ENCODE measurements around the gene SMYD3. TPM values are rescaled to one million over a fixed set of nuclear protein-coding genes. Genes with fewer than 3 reads are reported as not detected.

Gene SMYD3
- total RNA-seq, 1 donor from 2014 or later, result 23.9 TPM

DNA sequence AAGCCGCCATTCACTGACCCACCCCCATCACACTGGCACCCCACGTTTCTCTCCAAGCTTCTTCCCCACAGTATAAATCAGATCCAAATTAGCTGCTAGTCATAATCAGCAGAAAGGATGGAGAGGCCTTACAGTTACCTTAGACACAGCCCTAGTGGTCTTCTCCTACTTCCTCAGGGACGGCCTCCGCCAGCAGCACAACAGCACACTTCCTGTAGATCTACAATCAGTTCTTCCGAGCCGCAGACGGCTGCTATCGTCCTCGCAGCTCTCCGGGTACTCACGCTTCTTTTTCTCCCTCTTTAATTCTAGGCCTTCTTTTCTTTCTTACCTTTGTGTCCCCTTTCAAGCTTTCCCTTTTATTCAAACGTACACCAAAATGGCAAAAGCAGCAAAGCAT, 313.5 kb downstream of the SMYD3 start:
- no peaks in the 10 kb centered on the region for H3K36me3 Mint-ChIP-seq (ENCODE audit: low read depth)
- no peak for DNase-seq

DNA sequence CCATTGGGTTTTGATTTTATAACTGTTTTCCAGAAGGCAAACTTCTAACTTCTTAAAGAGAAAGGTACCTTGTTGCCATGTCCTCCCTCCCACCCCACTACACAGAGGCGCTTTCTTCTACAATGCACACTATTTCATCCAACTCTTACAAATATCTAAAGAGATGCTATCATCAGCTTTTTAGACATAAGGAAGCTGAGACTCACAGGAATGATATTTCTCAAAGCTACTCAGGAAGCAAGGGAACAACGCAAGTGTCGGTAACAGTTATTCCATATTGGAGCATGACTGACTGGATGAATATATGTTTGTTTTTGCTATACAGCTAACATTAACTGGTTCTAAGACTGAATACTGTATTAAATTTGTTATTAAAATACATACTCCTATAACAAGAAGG, 318.0 kb downstream of the SMYD3 start:
- H3K27me3 Mint-ChIP-seq, result no peaks in the 10 kb centered on the region
- DNase-seq, result no peak
- intact Hi-C loops (cut with micrococcal nuclease), result no loop called here
- H3K9me3 Mint-ChIP-seq, result no peaks in the 10 kb centered on the region
- no peak overlapping the region for H3K27ac Mint-ChIP-seq
- no peaks in the 10 kb centered on the region for H3K4me1 Mint-ChIP-seq
- no peaks in the 10 kb centered on the region for H3K36me3 Mint-ChIP-seq (ENCODE audit: low read depth)
- no peak overlapping the region for H3K4me3 Mint-ChIP-seq

More for the DNA sequence above, 313.5 kb downstream of the SMYD3 start:
- intact Hi-C loops (cut with micrococcal nuclease), result no loop called here
- Mint-ChIP-seq H3K27ac (no peak overlapping the region), H3K4me1 (no peaks in the 10 kb centered on the region), H3K27me3 (no peaks in the 10 kb centered on the region), H3K4me3 (no peak overlapping the region), H3K9me3 (no peaks in the 10 kb centered on the region)

DNA sequence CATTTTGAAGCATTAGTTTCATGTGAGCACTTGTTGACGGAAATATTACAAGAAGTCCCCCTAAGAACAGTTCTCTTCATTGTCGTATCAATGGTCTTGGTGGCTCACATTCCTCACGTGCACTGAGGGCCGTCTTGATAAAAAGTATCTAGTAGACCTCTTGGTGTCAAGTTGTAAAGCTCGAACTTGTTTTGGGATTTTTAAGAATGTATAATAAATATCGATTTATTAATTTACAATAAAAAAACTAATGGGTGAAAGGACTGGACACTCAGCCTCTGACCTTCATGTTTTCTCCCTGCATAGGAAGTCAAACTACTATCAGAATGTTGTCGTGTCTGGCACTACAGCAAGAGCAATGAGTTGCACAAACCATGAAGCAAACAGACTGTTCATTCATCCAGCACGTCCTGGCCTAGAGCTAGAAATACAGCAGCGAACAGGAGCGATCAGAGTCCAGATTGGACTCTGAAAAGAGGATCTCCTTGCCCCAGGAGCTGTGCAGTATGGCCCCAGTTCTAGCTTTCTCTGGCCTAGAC, 319.2 kb downstream of the SMYD3 start:
- Mint-ChIP-seq H3K36me3 (ENCODE audit: low read depth) (no peaks in the 10 kb centered on the region), H3K9me3 (no peaks in the 10 kb centered on the region), H3K27ac (no peak overlapping the region), H3K4me3 (no peak overlapping the region), H3K27me3 (no peaks in the 10 kb centered on the region), H3K4me1 (no peaks in the 10 kb centered on the region)
- DNase-seq, result no peak
- intact Hi-C loops (cut with micrococcal nuclease), result no loop called here

DNA sequence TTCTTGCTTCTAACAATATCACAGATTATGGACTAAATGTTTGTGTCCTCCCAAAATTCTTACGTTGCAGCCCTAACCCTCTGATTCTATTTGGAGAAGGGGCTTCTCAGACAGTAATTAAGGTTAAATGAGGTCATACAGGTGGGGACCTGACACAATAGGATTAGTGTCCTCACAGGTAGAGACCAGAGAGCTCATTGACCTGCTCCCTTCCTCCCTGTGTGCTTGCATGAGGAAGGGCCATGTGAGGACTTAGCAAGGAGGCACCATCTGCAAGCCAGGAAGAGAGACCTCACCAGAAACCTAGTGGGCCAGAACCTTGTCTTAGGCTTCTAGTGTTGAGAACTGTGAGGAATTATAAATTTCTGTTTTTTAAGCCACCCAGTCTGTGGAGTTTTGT, 322.6 kb downstream of the SMYD3 start:
- DNase-seq, result no peak
- Mint-ChIP-seq H3K4me3 (no peak overlapping the region), H3K27me3 (no peaks in the 10 kb centered on the region), H3K9me3 (no peaks in the 10 kb centered on the region), H3K27ac (no peak overlapping the region), H3K4me1 (no peaks in the 10 kb centered on the region), H3K36me3 (ENCODE audit: low read depth) (peaks cover 1% of the 10 kb centered on the region)
- intact Hi-C loops (cut with micrococcal nuclease), result no loop called here

DNA sequence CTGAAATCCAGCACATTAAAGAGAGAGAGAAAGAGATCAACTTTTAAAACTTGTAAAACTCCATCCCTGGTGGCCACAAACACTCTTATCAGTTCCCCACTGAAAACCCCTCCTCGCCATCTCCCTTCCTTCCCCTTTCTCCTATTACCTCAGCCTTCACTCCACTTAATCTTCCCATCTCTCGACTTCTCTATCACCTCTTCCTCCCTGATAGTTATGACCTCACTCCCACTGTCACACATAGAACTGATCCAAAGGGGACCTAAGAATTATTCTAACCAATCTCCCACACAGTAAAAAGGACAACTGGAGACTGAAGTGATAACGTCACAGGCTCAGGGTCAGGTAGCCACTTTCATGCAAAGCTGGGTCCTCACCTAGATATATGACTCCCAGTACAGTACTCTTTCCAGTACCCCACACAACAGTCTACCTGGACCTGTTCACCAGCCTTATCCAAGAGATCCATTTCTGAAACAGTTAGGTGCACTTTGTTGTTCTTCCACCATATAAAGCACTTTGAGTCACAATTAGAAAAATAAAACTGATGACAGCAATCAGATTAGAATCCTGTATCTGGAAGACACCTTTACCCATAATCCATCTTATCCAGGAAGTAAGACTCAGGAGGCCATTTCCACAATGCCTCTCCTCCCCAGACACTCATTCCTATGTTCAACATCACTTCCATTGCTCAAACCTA, 324.8 kb downstream of the SMYD3 start:
- Mint-ChIP-seq H3K27ac (no peak overlapping the region), H3K4me1 (no peaks in the 10 kb centered on the region), H3K36me3 (ENCODE audit: low read depth) (peaks cover 1% of the 10 kb centered on the region), H3K9me3 (no peaks in the 10 kb centered on the region), H3K27me3 (no peaks in the 10 kb centered on the region), H3K4me3 (no peak overlapping the region)
- intact Hi-C loops (cut with micrococcal nuclease), result no loop called here
- no peak for DNase-seq

DNA sequence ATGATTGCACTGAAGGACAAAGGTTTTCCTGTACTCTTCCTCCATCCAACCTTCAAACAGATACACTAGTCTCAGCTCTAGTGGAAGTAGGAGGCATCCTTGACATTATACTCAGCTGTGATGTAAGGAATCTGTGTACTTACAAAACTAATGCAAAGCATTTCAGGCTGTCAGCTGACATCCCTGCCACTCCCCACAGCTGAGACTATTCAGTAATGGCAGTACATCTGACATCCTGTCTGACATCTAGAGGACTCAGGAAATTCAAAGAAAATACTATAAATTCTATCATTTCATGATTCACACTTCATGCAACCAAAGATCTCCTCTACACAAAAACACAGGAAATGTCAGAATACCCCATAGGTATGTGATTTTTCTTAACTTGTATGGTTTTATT, 325.8 kb downstream of the SMYD3 start:
- no peaks in the 10 kb centered on the region for H3K4me1 Mint-ChIP-seq
- H3K9me3 Mint-ChIP-seq, result no peaks in the 10 kb centered on the region
- DNase-seq, result no peak
- no peaks in the 10 kb centered on the region for H3K27me3 Mint-ChIP-seq
- H3K36me3 Mint-ChIP-seq (ENCODE audit: low read depth), result peaks cover 1% of the 10 kb centered on the region
- no peak overlapping the region for H3K4me3 Mint-ChIP-seq
- intact Hi-C loops (cut with micrococcal nuclease), result no loop called here
- H3K27ac Mint-ChIP-seq, result no peak overlapping the region

DNA sequence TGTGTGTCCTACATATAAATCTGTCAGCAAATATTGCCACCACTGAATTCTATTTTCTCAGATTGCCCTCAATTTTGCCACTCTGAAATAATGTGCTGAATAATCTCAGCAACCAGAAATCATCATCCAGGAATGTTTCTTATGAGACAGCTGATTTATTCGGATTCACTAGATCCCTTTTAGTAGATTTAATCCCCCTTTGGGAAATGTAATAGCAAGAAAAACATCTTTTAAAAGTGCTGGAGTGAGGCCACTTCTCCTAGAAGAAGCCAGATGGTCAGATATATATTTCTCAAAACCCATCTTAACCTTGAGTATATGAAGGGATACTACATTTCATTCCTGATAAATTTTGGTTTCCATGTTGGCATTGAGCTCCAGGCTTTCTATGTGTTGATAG, 327.7 kb downstream of the SMYD3 start:
- no peaks in the 10 kb centered on the region for H3K4me1 Mint-ChIP-seq
- H3K36me3 Mint-ChIP-seq (ENCODE audit: low read depth), result peaks cover 1% of the 10 kb centered on the region
- H3K27me3 Mint-ChIP-seq, result no peaks in the 10 kb centered on the region
- H3K27ac Mint-ChIP-seq, result no peak overlapping the region
- H3K9me3 Mint-ChIP-seq, result no peaks in the 10 kb centered on the region
- H3K4me3 Mint-ChIP-seq, result no peak overlapping the region
- intact Hi-C loops (cut with micrococcal nuclease), result no loop called here
- DNase-seq, result no peak

DNA sequence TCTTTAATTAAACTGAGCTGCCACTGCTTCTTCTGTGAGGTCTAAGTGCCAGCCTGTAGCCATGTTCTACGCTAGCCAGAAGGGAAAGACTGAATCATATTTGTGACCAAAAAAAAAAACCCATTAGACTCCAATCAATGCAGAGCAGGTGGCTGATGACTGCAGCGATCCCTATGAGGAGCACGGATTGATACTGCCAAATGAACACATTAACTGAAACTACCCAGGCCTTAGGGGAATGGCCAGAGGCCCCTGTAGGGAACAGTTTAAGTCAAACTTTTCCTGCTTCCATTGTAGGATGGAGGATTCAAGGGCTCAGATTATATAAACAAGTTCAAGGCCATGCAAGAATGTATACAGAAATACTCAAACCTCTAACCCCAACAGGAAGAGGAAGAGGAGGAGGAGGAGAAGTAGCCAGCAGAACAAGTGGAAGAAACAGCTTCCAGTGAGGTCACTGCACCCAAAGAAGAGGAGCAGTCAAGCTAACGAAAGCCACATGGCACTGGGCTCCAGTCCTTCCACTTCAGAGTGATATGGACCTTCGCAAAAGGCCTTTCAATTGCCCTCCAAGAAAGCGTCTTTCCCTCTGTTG, 328.3 kb downstream of the SMYD3 start:
- Mint-ChIP-seq H3K27me3 (no peaks in the 10 kb centered on the region), H3K36me3 (ENCODE audit: low read depth) (peaks cover 1% of the 10 kb centered on the region), H3K9me3 (no peaks in the 10 kb centered on the region), H3K4me1 (no peaks in the 10 kb centered on the region), H3K4me3 (no peak overlapping the region), H3K27ac (no peak overlapping the region)
- intact Hi-C loops (cut with micrococcal nuclease), result no loop called here
- DNase-seq, result no peak

DNA sequence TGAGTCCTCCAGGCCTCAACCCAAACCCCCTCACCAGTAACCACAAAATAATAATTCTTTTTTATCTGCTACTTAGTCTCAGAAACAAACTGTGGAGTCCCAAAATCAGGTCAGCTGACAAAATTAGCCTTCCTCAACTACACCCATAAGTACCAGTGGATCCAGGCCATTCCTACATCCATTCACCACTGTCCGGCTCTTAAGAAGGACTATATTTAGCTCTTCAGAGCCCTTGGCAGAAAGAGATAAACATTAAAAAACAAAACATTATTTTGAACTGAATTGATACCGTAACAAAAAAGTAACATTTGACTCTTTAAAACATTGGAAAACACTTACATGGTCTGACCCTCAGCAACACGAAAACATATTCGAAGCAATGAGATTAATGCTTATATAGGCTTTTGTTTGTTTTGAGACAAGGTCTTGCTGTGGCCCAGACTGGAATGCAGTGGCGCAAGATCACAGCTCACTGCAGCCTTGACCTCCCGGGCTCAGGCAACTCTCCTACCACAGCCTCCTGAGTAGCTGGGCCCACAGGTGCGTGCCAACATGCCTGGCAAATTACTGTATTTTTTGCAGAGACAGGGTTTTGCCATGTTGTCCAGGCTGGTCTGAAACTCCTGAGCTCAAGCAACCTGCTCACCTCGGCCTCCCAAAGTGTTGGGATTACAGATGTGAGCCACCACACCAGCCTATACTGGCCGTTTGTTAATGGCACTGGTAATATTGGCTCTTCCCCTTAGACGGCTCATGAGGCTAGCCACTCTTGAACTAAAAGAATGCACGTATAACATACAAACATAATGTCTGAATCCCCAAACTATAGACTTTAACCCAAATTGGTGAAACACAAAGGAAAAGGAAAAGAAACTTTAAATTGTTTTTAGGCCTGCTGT, 330.7 kb downstream of the SMYD3 start:
- no peak overlapping the region for H3K27ac Mint-ChIP-seq
- H3K4me1 Mint-ChIP-seq, result no peaks in the 10 kb centered on the region
- intact Hi-C loops (cut with micrococcal nuclease), result no loop called here
- no peaks in the 10 kb centered on the region for H3K9me3 Mint-ChIP-seq
- H3K27me3 Mint-ChIP-seq, result no peaks in the 10 kb centered on the region
- H3K4me3 Mint-ChIP-seq, result no peak overlapping the region
- no peak for DNase-seq
- peaks cover 1% of the 10 kb centered on the region for H3K36me3 Mint-ChIP-seq (ENCODE audit: low read depth)

DNA sequence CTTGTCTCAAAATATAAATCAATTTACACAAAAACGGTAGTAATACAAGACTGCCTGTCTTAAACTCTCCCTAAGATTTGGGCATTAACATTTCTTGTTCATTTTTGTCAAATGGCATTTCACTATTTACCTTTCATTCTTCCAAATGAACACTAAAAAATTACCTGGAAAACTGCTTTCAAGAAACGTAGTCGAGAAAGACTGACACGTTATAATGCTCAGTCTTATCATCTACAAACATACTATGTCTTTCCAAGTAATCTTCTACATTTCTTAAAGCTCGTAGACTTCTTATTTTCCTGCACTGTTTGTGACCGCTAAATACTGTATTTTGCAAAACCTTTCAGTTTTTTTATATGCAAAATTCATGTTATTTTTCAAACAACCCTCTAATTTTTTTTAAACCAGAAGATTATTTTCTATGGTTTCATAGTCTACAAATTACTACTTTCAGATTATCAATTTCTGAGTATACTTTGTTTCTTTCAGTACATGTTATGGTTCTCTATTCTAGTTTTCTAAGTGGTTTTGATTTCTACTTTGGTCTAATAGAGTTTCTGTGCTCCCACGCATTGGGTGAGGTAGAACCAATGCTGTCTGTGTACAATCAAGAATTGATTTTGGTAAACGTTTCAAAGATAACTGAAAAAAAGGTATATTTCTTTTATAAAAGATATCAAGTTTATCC, 336.4 kb downstream of the SMYD3 start:
- H3K36me3 Mint-ChIP-seq (ENCODE audit: low read depth), result no peaks in the 10 kb centered on the region
- no peak overlapping the region for H3K27ac Mint-ChIP-seq
- no peaks in the 10 kb centered on the region for H3K27me3 Mint-ChIP-seq
- DNase-seq, result no peak
- no peaks in the 10 kb centered on the region for H3K4me1 Mint-ChIP-seq
- H3K4me3 Mint-ChIP-seq, result no peak overlapping the region
- H3K9me3 Mint-ChIP-seq, result no peaks in the 10 kb centered on the region
- intact Hi-C loops (cut with micrococcal nuclease), result no loop called here

DNA sequence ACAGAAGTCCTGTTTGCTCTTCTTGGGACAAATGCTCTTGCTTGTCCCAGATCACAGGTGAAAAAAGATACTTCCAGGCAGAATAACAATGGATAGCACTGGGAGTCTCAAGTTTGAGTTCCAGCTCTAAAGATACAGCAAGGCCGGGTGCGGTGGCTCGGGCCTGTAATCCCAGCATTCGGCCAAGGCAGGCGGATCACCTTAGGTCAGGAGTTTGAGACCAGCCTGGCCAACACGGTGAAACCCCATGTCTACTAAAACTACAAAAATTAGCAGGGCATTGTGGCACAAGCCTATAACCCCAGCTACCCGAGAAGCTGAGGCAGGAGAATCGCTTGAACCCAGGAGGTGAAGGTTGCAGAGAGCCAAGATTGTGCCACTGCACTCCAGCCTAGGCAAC, 337.6 kb downstream of the SMYD3 start:
- Mint-ChIP-seq H3K36me3 (ENCODE audit: low read depth) (no peaks in the 10 kb centered on the region), H3K4me1 (no peaks in the 10 kb centered on the region), H3K4me3 (no peak overlapping the region), H3K9me3 (no peaks in the 10 kb centered on the region), H3K27ac (no peak overlapping the region), H3K27me3 (no peaks in the 10 kb centered on the region)
- no peak for DNase-seq
- intact Hi-C loops (cut with micrococcal nuclease), result no loop called here

DNA sequence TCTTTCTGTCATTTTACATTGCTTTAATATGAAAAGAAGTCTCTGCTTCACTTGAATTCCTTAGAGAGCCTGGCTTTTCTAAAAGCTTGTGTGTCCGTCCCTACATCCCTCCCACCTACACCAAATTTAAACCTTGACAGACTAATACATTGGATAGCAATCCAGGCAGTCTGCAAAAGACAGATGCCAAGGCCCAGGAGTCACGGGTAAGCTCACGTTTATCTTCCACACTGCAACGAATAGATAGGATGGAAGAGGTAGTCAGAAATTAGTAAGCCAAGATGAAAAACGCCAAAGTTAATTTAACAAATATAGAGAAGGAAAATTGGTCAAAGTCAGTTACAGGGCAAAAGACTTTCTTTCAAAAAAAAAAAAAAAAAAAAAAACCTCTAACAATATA, 338.1 kb downstream of the SMYD3 start:
- Mint-ChIP-seq H3K4me3 (no peak overlapping the region), H3K36me3 (ENCODE audit: low read depth) (no peaks in the 10 kb centered on the region), H3K27me3 (no peaks in the 10 kb centered on the region), H3K9me3 (no peaks in the 10 kb centered on the region), H3K27ac (no peak overlapping the region), H3K4me1 (no peaks in the 10 kb centered on the region)
- no peak for DNase-seq
- intact Hi-C loops (cut with micrococcal nuclease), result no loop called here

DNA sequence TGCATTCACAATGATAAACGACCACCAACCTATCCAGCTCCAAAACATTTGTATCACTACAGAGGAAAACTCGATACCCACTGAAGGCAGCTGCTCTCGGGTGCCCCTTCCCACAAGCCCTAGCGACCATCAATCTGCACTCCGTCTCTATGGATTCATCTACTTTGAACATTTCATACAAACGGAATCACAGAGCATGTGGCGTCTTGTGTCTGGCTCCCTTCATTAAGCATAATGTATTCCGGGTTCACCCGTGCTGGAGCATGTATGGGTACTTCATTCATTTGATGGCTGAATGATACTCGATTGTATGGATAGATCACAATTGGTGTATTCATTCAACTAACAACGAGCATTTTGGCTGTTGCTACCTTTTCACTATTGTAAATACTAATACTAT, 340.2 kb downstream of the SMYD3 start:
- no peaks in the 10 kb centered on the region for H3K36me3 Mint-ChIP-seq (ENCODE audit: low read depth)

More for the DNA sequence above, 340.2 kb downstream of the SMYD3 start:
- Mint-ChIP-seq H3K27me3 (no peaks in the 10 kb centered on the region), H3K9me3 (no peaks in the 10 kb centered on the region), H3K4me3 (no peak overlapping the region), H3K4me1 (no peaks in the 10 kb centered on the region), H3K27ac (no peak overlapping the region)
- no peak for DNase-seq
- intact Hi-C loops (cut with micrococcal nuclease), result no loop called here

Data from activated CD4-positive, alpha-beta T cell treated with anti-CD3 and anti-CD28 coated beads, Interleukin-2, amount 10 ng/mL, durations not matched to agents 24 days and 14 days (primary cell).